OCI-LY1 (cell line): ENCODE data around the gene DPF3.

Experiments used
- H2AFZ ChIP-seq: fragments of 200-600 bp; sonication (generic), shearing (Covaris generic); 2 replicates; pipeline ENCODE4 v1.6.0; 2014; ENCODE audit warnings: antibody characterized with exemption, mild to moderate bottlenecking, low read length
- H3F3A ChIP-seq: fragments of 200-600 bp; sonication (generic), shearing (Covaris generic); 2 replicates; pipeline ENCODE4 v1.6.0; 2014; ENCODE audit warnings: mild to moderate bottlenecking, antibody characterized with exemption, low read length, moderate library complexity; ENCODE audit not compliant: insufficient read depth
- H3K27ac ChIP-seq: fragments of 200-600 bp; sonication (generic); 2 replicates; pipeline ENCODE4 v1.5.1; 2014; ENCODE audit warnings: low read length, mixed run types, mild to moderate bottlenecking, low read depth; ENCODE audit not compliant: poor library complexity, severe bottlenecking
- H3K27me3 ChIP-seq: fragments of 200-600 bp; sonication (generic); 2 replicates; pipeline ENCODE4 v1.6.0; 2014; ENCODE audit warnings: antibody characterized with exemption, mild to moderate bottlenecking, low read length, moderate library complexity; ENCODE audit not compliant: insufficient read depth
- H3K36me3 ChIP-seq: fragments of 200-600 bp; sonication (generic); 2 replicates; pipeline ENCODE4 v1.6.1; 2014; ENCODE audit warnings: mild to moderate bottlenecking, antibody characterized with exemption, low read length, moderate library complexity, mixed read lengths; ENCODE audit not compliant: insufficient read depth
- H3K4me1 ChIP-seq: fragments of 200-600 bp; sonication (generic); 2 replicates; pipeline ENCODE4 v1.5.1; 2014; ENCODE audit warnings: mild to moderate bottlenecking, low read length, moderate library complexity; ENCODE audit not compliant: insufficient read depth, severe bottlenecking
- H3K4me2 ChIP-seq: fragments of 200-600 bp; sonication (generic), shearing (Covaris generic); 2 replicates; pipeline ENCODE4 v1.6.1; 2014; ENCODE audit warnings: low read length
- H3K4me3 ChIP-seq: fragments of 200-600 bp; sonication (generic); 2 replicates; pipeline ENCODE4 v1.5.1; 2014; ENCODE audit warnings: low read length, low read depth, mild to moderate bottlenecking, mixed read lengths; ENCODE audit not compliant: poor library complexity, severe bottlenecking
- H3K79me2 ChIP-seq: fragments of 200-600 bp; shearing (Covaris generic); 2 replicates; pipeline ENCODE4 v1.6.1; 2016; ENCODE audit warnings: mixed run types, low read length, mixed read lengths; ENCODE audit not compliant: insufficient read depth
- H3K9ac ChIP-seq: fragments of 200-600 bp; sonication (generic), shearing (Covaris generic); 2 replicates; pipeline ENCODE4 v1.6.1; 2014; ENCODE audit warnings: mild to moderate bottlenecking, low read length, mixed read lengths
- H3K9me2 ChIP-seq: fragments of 200-600 bp; sonication (generic), shearing (Covaris generic); 2 replicates; pipeline ENCODE4 v1.6.1; 2014; ENCODE audit warnings: low read depth, mild to moderate bottlenecking, low read length, mixed read lengths
- H3K9me3 ChIP-seq: fragments of 200-600 bp; shearing (Covaris generic); 2 replicates; pipeline ENCODE4 v1.6.1; 2014; ENCODE audit warnings: low read length, mixed read lengths
- H4K20me1 ChIP-seq: fragments of 200-600 bp; sonication (generic), shearing (Covaris generic); 2 replicates; pipeline ENCODE4 v1.6.0; 2016; ENCODE audit warnings: mild to moderate bottlenecking, low read length; ENCODE audit not compliant: insufficient read depth
- CTCF ChIP-seq: fragments of 200-600 bp; sonication (generic), shearing (Covaris generic); IDR thresholded peaks from 2 replicates; pipeline ENCODE4 v1.5.1; 2017; ENCODE audit warnings: mild to moderate bottlenecking, antibody characterized with exemption, low read length, moderate library complexity, mixed read lengths
- EZH2 ChIP-seq: fragments of 200-600 bp; sonication (generic), shearing (Covaris generic); IDR thresholded peaks from 2 replicates; pipeline ENCODE4 v1.8.0; 2017; ENCODE audit warnings: borderline replicate concordance, mixed run types, mild to moderate bottlenecking, antibody characterized with exemption, low read length, moderate library complexity, mixed read lengths

The DPF3 gene

GRCh38 chr14:72830356-72830755 lies 63.5 kb downstream of the DPF3 start:
- H3K9ac ChIP-seq: no peak overlapping the region
- no peaks in the 10 kb centered on the region for H3F3A ChIP-seq
- TF ChIP-seq CTCF: no peak
- no peak for TF ChIP-seq EZH2
- H3K9me3 ChIP-seq: no peaks in the 10 kb centered on the region
- no peak overlapping the region for H3K4me3 ChIP-seq
- no peaks in the 10 kb centered on the region for H3K9me2 ChIP-seq
- H3K27ac ChIP-seq: no peak overlapping the region
- H3K36me3 ChIP-seq: no peaks in the 10 kb centered on the region
- H3K79me2 ChIP-seq: no peaks in the 10 kb centered on the region
- no peak overlapping the region for H2AFZ ChIP-seq
- H3K4me1 ChIP-seq: no peaks in the 10 kb centered on the region
- no peaks in the 10 kb centered on the region for H4K20me1 ChIP-seq
- no peaks in the 10 kb centered on the region for H3K27me3 ChIP-seq
- no peak overlapping the region for H3K4me2 ChIP-seq

- Histone ChIP-seq H3F3A (no peaks in the 10 kb centered on the region), H3K9me3 (no peaks in the 10 kb centered on the region), H3K27me3 (no peaks in the 10 kb centered on the region), H2AFZ (no peak overlapping the region), H3K4me2 (no peak overlapping the region), H3K9me2 (no peaks in the 10 kb centered on the region), H3K27ac (no peak overlapping the region), H3K79me2 (no peaks in the 10 kb centered on the region), H3K36me3 (no peaks in the 10 kb centered on the region), H3K9ac (no peak overlapping the region), H3K4me3 (no peak overlapping the region), H4K20me1 (no peaks in the 10 kb centered on the region), H3K4me1 (no peaks in the 10 kb centered on the region)
- TF ChIP-seq EZH2 (no peak), CTCF (no peak)
Measured at GRCh38 chr14:72828604-72829003, 65.3 kb downstream of the DPF3 start.

- Histone ChIP-seq H2AFZ (no peak overlapping the region), H3K9ac (no peak overlapping the region), H4K20me1 (no peaks in the 10 kb centered on the region), H3K9me2 (no peaks in the 10 kb centered on the region), H3K36me3 (no peaks in the 10 kb centered on the region), H3K9me3 (no peaks in the 10 kb centered on the region), H3F3A (no peaks in the 10 kb centered on the region), H3K79me2 (no peaks in the 10 kb centered on the region), H3K4me1 (no peaks in the 10 kb centered on the region), H3K27me3 (no peaks in the 10 kb centered on the region), H3K4me3 (no peak overlapping the region), H3K27ac (no peak overlapping the region), H3K4me2 (no peak overlapping the region)
- TF ChIP-seq CTCF (no peak), EZH2 (no peak)
Measured at GRCh38 chr14:72826039-72826438, 67.9 kb downstream of the DPF3 start.
